GM12878 (cell line): Measurements from ENCODE around the gene TNFRSF8. TPM values are rescaled to one million over a fixed set of nuclear protein-coding genes. Genes with fewer than 3 reads are reported as not detected.

Experiments
- ATF7 ChIP-seq: fragments of 450-650 bp; IDR thresholded peaks from 2 replicates; pipeline ENCODE4 v1.6.1; 2016; ENCODE audit warnings: low read depth, mild to moderate bottlenecking
- BACH1 ChIP-seq: fragments of 450-650 bp; IDR thresholded peaks from 2 replicates; pipeline ENCODE4 v1.6.1; 2017; ENCODE audit warnings: mild to moderate bottlenecking, borderline replicate concordance
- BMI1 ChIP-seq: fragments of 450-650 bp; IDR thresholded peaks from 2 replicates; pipeline ENCODE4 v1.6.1; 2016; ENCODE audit warnings: mild to moderate bottlenecking, moderate library complexity, borderline replicate concordance
- CHD2 ChIP-seq: IDR thresholded peaks from 2 replicates; pipeline ENCODE4 v1.6.1; 2011; ENCODE audit warnings: low read depth, low read length, improper control_type of control experiment, borderline replicate concordance
- EP300 ChIP-seq, 2 experiments: fragments of 150-350 bp in 1 of 2; IDR thresholded peaks; 2 replicates each; pipeline ENCODE4 v1.6.1; 2011 to 2012; ENCODE audit warnings: low read depth in 2 of 2, low read length in 2 of 2, borderline replicate concordance in 1 of 2, improper control_type of control experiment in 1 of 2, inconsistent platforms in 1 of 2; ENCODE audit not compliant: control insufficient read depth in 1 of 2
- HCFC1 ChIP-seq: fragments of 150-350 bp; IDR thresholded peaks from 2 replicates; pipeline ENCODE4 v1.6.1; 2014; ENCODE audit warnings: low read length
- HDGF ChIP-seq: fragments of 450-650 bp; IDR thresholded peaks from 2 replicates; pipeline ENCODE4 v1.6.1; 2016; ENCODE audit warnings: antibody characterized with exemption
- IKZF2 ChIP-seq, 2 experiments: fragments of 450-650 bp; IDR thresholded peaks; 2 replicates each; pipeline ENCODE4 v1.6.1; 2017; ENCODE audit warnings: mild to moderate bottlenecking in 2 of 2, moderate library complexity in 2 of 2
- PAX5 ChIP-seq: IDR thresholded peaks from 2 replicates; pipeline ENCODE4 v1.6.1; 2011; ENCODE audit warnings: low read depth, low read length, borderline replicate concordance
- POU2F2 ChIP-seq: IDR thresholded peaks from 3 replicates; pipeline ENCODE4 v1.6.1; 2011; ENCODE audit warnings: low read depth, mild to moderate bottlenecking, low read length, borderline replicate concordance
- SIN3A ChIP-seq: IDR thresholded peaks from 2 replicates; pipeline ENCODE4 v1.6.1; 2012; ENCODE audit warnings: low read depth, low read length, improper control_type of control experiment
- SMAD1 ChIP-seq: fragments of 450-650 bp; IDR thresholded peaks from 2 replicates; pipeline ENCODE4 v1.6.1; 2018; ENCODE audit warnings: mild to moderate bottlenecking, low read depth; ENCODE audit not compliant: partially characterized antibody
- SP1 ChIP-seq: IDR thresholded peaks from one replicate; pipeline ENCODE4 v1.6.1; 2011; ENCODE audit warnings: low read depth, low read length
- SREBF2 ChIP-seq: IDR thresholded peaks from 2 replicates; pipeline ENCODE4 v1.6.1; 2012; ENCODE audit warnings: mild to moderate bottlenecking, low read length
- SRF ChIP-seq, 2 experiments: IDR thresholded peaks; 2 replicates each; pipeline ENCODE4 v1.6.1; 2011; ENCODE audit warnings: low read depth in 2 of 2, low read length in 2 of 2, mild to moderate bottlenecking in 1 of 2, moderate library complexity in 1 of 2
- TBL1XR1 ChIP-seq: IDR thresholded peaks from 2 replicates; pipeline ENCODE4 v1.6.1; 2012; ENCODE audit warnings: low read depth, low read length, improper control_type of control experiment
- ZNF622 ChIP-seq: fragments of 450-650 bp; IDR thresholded peaks from 2 replicates; pipeline ENCODE4 v1.6.1; 2017; ENCODE audit warnings: mild to moderate bottlenecking, inconsistent platforms
- ZZZ3 ChIP-seq: IDR thresholded peaks from 2 replicates; pipeline ENCODE4 v1.6.1; 2011; ENCODE audit warnings: low read depth; ENCODE audit not compliant: control insufficient read depth, insufficient read length
- polyA plus RNA-seq, 11 experiments: library from polyadenylated mRNA; depleted of rRNA in 4 of 11; unstranded in 6 of 11; stranded (reverse) in 5 of 11; fragments of >200 nt; fragmentation: Nextera tagmentation in 4 of 11; fragmentation: Illumina TruSeq in 1 of 11; extraction: Ambion mirVana in 4 of 11; extraction: Trizol in 1 of 11; gene quantifications; 1 replicate in 1 of 11; 2 replicates in 10 of 11; pipeline versions ENCODE4 v1.2.1 to v1.2.3, GENCODE V29; 2011 to 2016; ENCODE audit warnings: inconsistent platforms in 2 of 11, missing spikeins in 2 of 11, low read depth in 1 of 11
- total RNA-seq, 4 experiments: library from RNA; depleted of rRNA in 3 of 4; stranded (reverse); fragments of >200 nt in 3 of 4; fragmentation: Illumina TruSeq in 1 of 4; extraction: Trizol in 1 of 4; gene quantifications; 2 replicates each; pipeline versions ENCODE4 v1.2.1 to v1.2.3, GENCODE V29; 2013 to 2021
- TF ChIP-seq, protein P1 (sequence below): fragments of 450-650 bp; IDR thresholded peaks from 2 replicates; pipeline ENCODE4 v1.6.1; 2017; ENCODE audit warnings: mild to moderate bottlenecking
- TF ChIP-seq, protein P2 (sequence below): IDR thresholded peaks from 2 replicates; pipeline ENCODE4 v1.6.1; 2012; ENCODE audit warnings: low read depth, low read length, improper control_type of control experiment
- TF ChIP-seq, protein P3 (sequence below): fragments of 150-350 bp; IDR thresholded peaks from 2 replicates; pipeline ENCODE4 v1.6.1; 2016; ENCODE audit warnings: low read depth, low read length

The TNFRSF8 gene
- total and polyA plus RNA-seq, 10 of the 15 experiments (the other 5 are each of a cell fraction or from before 2014, with no cell fraction given), result 9.8 to 114 (median 58.8) TPM

DNA sequence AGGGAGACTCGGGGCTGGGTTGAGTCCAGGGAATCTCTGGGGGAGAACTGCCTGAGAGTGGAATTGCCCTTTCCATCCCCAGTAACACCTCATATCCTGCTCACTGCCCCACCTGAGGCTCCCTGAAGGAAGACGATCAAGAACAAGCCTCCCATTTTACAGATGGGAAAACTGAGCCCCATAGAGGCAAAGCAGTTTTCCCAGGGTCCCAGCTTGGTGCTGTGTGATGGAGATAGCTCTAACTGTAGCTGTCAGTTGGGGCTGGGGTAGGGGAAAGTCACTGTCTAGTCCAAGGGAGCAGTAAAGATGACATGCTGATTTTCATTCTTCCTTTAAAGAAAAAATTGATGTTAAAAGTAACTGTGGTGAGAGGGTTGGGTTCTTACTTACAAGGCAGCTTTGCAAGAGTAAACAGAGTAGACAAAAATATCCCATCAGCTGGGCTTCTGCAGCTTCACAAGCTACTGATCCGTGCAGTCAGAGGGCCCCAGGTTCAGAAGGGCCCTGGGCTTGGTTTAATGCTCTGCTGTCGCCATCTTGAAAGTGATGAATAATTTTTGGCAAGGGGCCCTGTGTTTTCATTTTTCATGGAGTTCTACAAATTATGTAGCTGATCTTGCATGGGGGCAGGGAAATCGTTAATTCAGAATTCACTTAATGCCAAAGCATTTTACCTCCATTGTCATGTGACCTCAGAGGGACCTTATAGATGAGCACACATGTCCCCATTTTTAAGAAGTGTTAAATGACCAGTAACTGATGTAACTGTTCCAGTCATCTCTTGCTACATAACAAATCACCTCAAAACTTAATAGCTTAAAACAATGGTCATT lies 86.1 kb downstream of the TNFRSF8 start (continued):
- TF ChIP-seq HDGF (no peak), SP1 (no peak), HCFC1 (no peak), CHD2 (no peak), SREBF2 (no peak), ATF7 (0 out of 2 replicates have a peak, but pooled peaks have one; percentile 13), POU2F2 (no peak; the same call in 2 of the 3 replicates), SRF (IDR thresholded peaks at IDR 0.05; ENCODE audit: low read depth in 2 of 2, low read length in 2 of 2) (no peak), BACH1 (no peak), ZZZ3 (no peak), PAX5 (peak; percentile 53; the same call in 1 of the 2 replicates), EP300 (IDR thresholded peaks at IDR 0.05; ENCODE audit: borderline replicate concordance in 1 of 2, control insufficient read depth in 1 of 2, low read depth in 2 of 2, low read length in 2 of 2) (peak; percentile 18 to 71; a peak in 1 of 4 replicates), ZNF622 (no peak), BMI1 (no peak), TBL1XR1 (0 out of 2 replicates have a peak, but pooled peaks have one; percentile 52), SMAD1 (no peak), IKZF2 (IDR thresholded peaks at IDR 0.05) (peak; percentile 30 to 37; a peak in 2 of 4 replicates), SIN3A (no peak)
- TF ChIP-seq, protein P1, sequence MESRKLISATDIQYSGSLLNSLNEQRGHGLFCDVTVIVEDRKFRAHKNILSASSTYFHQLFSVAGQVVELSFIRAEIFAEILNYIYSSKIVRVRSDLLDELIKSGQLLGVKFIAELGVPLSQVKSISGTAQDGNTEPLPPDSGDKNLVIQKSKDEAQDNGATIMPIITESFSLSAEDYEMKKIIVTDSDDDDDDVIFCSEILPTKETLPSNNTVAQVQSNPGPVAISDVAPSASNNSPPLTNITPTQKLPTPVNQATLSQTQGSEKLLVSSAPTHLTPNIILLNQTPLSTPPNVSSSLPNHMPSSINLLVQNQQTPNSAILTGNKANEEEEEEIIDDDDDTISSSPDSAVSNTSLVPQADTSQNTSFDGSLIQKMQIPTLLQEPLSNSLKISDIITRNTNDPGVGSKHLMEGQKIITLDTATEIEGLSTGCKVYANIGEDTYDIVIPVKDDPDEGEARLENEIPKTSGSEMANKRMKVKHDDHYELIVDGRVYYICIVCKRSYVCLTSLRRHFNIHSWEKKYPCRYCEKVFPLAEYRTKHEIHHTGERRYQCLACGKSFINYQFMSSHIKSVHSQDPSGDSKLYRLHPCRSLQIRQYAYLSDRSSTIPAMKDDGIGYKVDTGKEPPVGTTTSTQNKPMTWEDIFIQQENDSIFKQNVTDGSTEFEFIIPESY, result no peak
- TF ChIP-seq, protein P2, sequence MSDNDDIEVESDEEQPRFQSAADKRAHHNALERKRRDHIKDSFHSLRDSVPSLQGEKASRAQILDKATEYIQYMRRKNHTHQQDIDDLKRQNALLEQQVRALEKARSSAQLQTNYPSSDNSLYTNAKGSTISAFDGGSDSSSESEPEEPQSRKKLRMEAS, result 0 out of 2 replicates have a peak, but pooled peaks have one; percentile 41
- TF ChIP-seq, protein P3, sequence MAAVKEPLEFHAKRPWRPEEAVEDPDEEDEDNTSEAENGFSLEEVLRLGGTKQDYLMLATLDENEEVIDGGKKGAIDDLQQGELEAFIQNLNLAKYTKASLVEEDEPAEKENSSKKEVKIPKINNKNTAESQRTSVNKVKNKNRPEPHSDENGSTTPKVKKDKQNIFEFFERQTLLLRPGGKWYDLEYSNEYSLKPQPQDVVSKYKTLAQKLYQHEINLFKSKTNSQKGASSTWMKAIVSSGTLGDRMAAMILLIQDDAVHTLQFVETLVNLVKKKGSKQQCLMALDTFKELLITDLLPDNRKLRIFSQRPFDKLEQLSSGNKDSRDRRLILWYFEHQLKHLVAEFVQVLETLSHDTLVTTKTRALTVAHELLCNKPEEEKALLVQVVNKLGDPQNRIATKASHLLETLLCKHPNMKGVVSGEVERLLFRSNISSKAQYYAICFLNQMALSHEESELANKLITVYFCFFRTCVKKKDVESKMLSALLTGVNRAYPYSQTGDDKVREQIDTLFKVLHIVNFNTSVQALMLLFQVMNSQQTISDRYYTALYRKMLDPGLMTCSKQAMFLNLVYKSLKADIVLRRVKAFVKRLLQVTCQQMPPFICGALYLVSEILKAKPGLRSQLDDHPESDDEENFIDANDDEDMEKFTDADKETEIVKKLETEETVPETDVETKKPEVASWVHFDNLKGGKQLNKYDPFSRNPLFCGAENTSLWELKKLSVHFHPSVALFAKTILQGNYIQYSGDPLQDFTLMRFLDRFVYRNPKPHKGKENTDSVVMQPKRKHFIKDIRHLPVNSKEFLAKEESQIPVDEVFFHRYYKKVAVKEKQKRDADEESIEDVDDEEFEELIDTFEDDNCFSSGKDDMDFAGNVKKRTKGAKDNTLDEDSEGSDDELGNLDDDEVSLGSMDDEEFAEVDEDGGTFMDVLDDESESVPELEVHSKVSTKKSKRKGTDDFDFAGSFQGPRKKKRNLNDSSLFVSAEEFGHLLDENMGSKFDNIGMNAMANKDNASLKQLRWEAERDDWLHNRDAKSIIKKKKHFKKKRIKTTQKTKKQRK, result no peak
